Trophoblast cell (in vitro differentiated cells and primary cell): Measurements from ENCODE around the gene CIC.

ENCODE experiments used
- DNase-seq, 2 donors: peaks; one replicate each; pipeline ENCODE4 v3.0.0-alpha.2; 2016
- H2AFZ ChIP-seq: 2 replicates; pipeline ENCODE4 v1.6.1; 2013; ENCODE audit warnings: low read length, moderate library complexity, mild to moderate bottlenecking; ENCODE audit not compliant: insufficient read depth, poor library complexity
- H2AK5ac ChIP-seq: 2 replicates; pipeline ENCODE4 v1.6.1; 2013; ENCODE audit warnings: mild to moderate bottlenecking, low read length
- H2BK120ac ChIP-seq: 2 replicates; pipeline ENCODE4 v1.6.1; 2013; ENCODE audit warnings: low read length, mild to moderate bottlenecking, moderate library complexity; ENCODE audit not compliant: insufficient read depth, poor library complexity
- H2BK12ac ChIP-seq: 2 replicates; pipeline ENCODE4 v1.6.1; 2013; ENCODE audit warnings: mild to moderate bottlenecking, low read length, moderate library complexity
- H2BK5ac ChIP-seq: 2 replicates; pipeline ENCODE4 v1.6.1; 2013; ENCODE audit warnings: low read length, low read depth, moderate library complexity, mild to moderate bottlenecking; ENCODE audit not compliant: poor library complexity
- H3K14ac ChIP-seq: 2 replicates; pipeline ENCODE4 v1.6.1; 2013; ENCODE audit warnings: mild to moderate bottlenecking, low read length
- H3K18ac ChIP-seq: 2 replicates; pipeline ENCODE4 v1.6.1; 2013; ENCODE audit warnings: mild to moderate bottlenecking, low read length
- H3K23ac ChIP-seq: 2 replicates; pipeline ENCODE4 v1.6.1; 2013; ENCODE audit warnings: low read length
- H3K27ac ChIP-seq: 2 replicates; pipeline ENCODE4 v1.5.1; 2013; ENCODE audit warnings: low read depth, mild to moderate bottlenecking, inconsistent platforms, low read length, moderate library complexity
- H3K27me3 ChIP-seq: 2 replicates; pipeline ENCODE4 v1.6.1; 2013; ENCODE audit warnings: inconsistent platforms, mild to moderate bottlenecking, low read length, moderate library complexity; ENCODE audit not compliant: insufficient read depth
- H3K36me3 ChIP-seq, 2 experiments: 1 replicate in 1 of 2; 2 replicates in 1 of 2; pipeline ENCODE4 v1.6.1; 2013; ENCODE audit warnings: low read length in 2 of 2, mild to moderate bottlenecking in 2 of 2, moderate library complexity in 1 of 2; ENCODE audit not compliant: insufficient read depth in 2 of 2, control insufficient read depth in 1 of 2
- H3K4ac ChIP-seq: 2 replicates; pipeline ENCODE4 v1.6.1; 2013; ENCODE audit warnings: low read depth, mild to moderate bottlenecking, low read length, moderate library complexity
- H3K4me1 ChIP-seq, 2 experiments: 1 replicate in 1 of 2; 2 replicates in 1 of 2; pipeline ENCODE4 v1.6.1; 2013; ENCODE audit warnings: low read length in 2 of 2, mild to moderate bottlenecking in 2 of 2, moderate library complexity in 1 of 2; ENCODE audit not compliant: insufficient read depth in 2 of 2, control insufficient read depth in 1 of 2
- H3K4me2 ChIP-seq: 2 replicates; pipeline ENCODE4 v1.6.1; 2013; ENCODE audit warnings: inconsistent platforms, mild to moderate bottlenecking, low read length, moderate library complexity
- H3K4me3 ChIP-seq: 2 replicates; pipeline ENCODE4 v1.5.1; 2013; ENCODE audit warnings: mild to moderate bottlenecking, low read depth, low read length, inconsistent platforms
- H3K79me1 ChIP-seq: one replicate; pipeline ENCODE4 v1.6.1; 2013; ENCODE audit warnings: low read length
- H3K79me2 ChIP-seq: 2 replicates; pipeline ENCODE4 v1.6.1; 2013; ENCODE audit warnings: low read length, mild to moderate bottlenecking; ENCODE audit not compliant: control insufficient read depth, insufficient read depth, poor library complexity
- H3K9ac ChIP-seq: 2 replicates; pipeline ENCODE4 v1.6.1; 2013; ENCODE audit warnings: mild to moderate bottlenecking, low read length
- H3K9me3 ChIP-seq: 2 replicates; pipeline ENCODE4 v1.6.1; 2013; ENCODE audit warnings: low read depth, mild to moderate bottlenecking, control low read depth, inconsistent platforms, low read length; ENCODE audit not compliant: insufficient read depth
- H4K12ac ChIP-seq: 2 replicates; pipeline ENCODE4 v1.6.1; 2013; ENCODE audit warnings: low read depth, mild to moderate bottlenecking, low read length, moderate library complexity
- H4K8ac ChIP-seq: 2 replicates; pipeline ENCODE4 v1.6.1; 2013; ENCODE audit warnings: low read depth, mild to moderate bottlenecking, low read length, moderate library complexity
- H4K91ac ChIP-seq: one replicate; pipeline ENCODE4 v1.6.1; 2013; ENCODE audit warnings: low read depth, mild to moderate bottlenecking, low read length, moderate library complexity
- WGBS: extraction: QIAGEN DNeasy Blood & Tissue Kit; methylation state at CpG from one replicate; pipeline ENCODE4 v1.1.7; 2013; ENCODE audit warnings: missing lambda C conversion rate; ENCODE audit not compliant: insufficient read length, insufficient coverage; ENCODE audit errors: extremely low coverage; 5-methylcytosine and 5-hydroxymethylcytosine counted together

CIC gene

DNA sequence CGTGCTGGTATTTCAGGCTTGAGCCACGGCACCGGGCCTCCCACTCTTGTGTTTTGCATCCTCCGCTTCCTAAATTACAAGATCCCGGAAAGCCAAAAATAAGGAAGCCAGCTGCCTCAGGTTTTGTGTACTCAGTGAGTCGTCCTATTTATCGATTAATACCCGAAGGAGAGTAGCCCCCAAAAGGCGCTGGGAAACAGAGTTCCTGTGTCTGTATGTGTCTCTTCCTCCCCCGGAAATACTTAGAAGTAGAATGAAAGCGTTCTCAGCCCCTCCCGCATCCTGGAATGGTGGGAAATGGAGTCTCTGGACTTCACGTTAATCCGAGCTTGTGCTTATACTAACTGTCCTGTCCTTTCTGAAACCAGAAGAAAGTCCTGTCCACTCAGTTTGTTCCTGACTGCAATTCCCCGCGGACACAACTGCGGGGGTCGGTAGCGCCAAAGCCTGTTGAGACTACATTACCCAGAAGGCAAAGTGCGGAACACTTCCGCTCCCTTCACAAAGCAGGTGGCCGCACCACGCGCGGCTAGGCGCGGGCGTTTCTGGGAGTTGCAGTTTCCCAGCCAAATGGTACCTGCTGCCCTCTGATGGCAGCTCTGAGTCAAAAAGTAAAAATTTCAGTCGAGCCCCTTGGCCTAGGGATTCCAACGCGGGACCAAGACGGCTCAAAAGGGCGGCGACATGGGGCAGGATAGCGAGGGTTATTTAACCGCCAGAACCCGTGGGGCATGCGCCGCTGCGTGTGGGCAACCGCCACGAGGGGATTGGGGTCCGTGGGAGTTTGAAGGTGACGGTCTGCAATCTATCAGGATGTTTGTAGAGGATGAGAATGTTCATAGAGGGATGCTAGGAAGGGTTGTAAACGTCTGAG lies 24.5 kb upstream of the CIC start:
- peak overlapping the region; percentile 26 for H2BK12ac ChIP-seq
- H2AK5ac ChIP-seq = peak overlapping the region; percentile 50
- WGBS = no CpG with 5 or more reads among the region's 45 CpGs
- peak overlapping the region; percentile 35 for H3K14ac ChIP-seq
- H3K27me3 ChIP-seq = no peaks in the 10 kb centered on the region
- H2BK5ac ChIP-seq = peak overlapping the region; percentile 65
- H3K4me1 ChIP-seq = peaks cover 15 to 17% of the 10 kb centered on the region in 2 experiments
- H4K8ac ChIP-seq = peak overlapping the region; percentile 85
- H2BK120ac ChIP-seq = no peak overlapping the region
- H3K9me3 ChIP-seq = no peaks in the 10 kb centered on the region
- H3K36me3 ChIP-seq = peaks cover 22 to 29% of the 10 kb centered on the region in 2 experiments
- H3K4me2 ChIP-seq = peak overlapping the region; percentile 66
- peak overlapping the region; percentile 80 for H3K27ac ChIP-seq
- H4K91ac ChIP-seq = peak overlapping the region; percentile 60
- peak overlapping the region; percentile 10 for H3K9ac ChIP-seq
- peak overlapping the region; percentile 62 for H2AFZ ChIP-seq
- peak; percentile 96 to 97 for DNase-seq
- H3K4ac ChIP-seq = no peak overlapping the region
- peaks cover 17% of the 10 kb centered on the region for H3K79me1 ChIP-seq
- H3K79me2 ChIP-seq = peaks cover 6% of the 10 kb centered on the region
- H3K18ac ChIP-seq = peak overlapping the region; percentile 52
- H3K23ac ChIP-seq = no peak overlapping the region
- peak overlapping the region; percentile 90 for H4K12ac ChIP-seq
- no peak overlapping the region for H3K4me3 ChIP-seq

DNA sequence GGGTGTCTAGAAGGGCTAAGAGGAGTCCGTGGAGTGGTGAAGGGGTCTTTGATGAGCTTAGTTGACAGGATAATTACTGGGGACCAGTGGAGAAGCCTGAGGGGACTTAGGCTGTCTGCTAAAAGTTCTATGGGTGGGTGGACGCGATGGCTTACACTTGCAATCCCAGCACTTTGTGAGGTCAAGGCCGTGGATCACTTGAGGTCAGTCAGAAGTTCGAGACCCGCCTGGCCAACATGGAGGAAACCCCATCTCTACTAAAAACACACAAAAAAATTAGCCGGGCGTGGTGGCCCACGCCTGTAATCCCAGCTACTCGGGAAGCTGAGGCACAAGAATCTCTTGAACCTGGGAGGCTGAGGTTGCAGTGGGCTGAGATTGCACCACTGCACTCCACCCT lies 23.8 kb upstream of the CIC start:
- Histone ChIP-seq H3K79me1 (peaks cover 17% of the 10 kb centered on the region), H3K27ac (no peak overlapping the region), H3K9ac (no peak overlapping the region), H3K4me2 (peak overlapping the region; percentile 22), H2AK5ac (peak overlapping the region; percentile 50), H4K91ac (peak overlapping the region; percentile 18), H3K4ac (no peak overlapping the region), H3K18ac (no peak overlapping the region), H2AFZ (no peak overlapping the region), H3K36me3 (peaks cover 24 to 31% of the 10 kb centered on the region in 2 experiments), H2BK120ac (no peak overlapping the region), H3K9me3 (no peaks in the 10 kb centered on the region), H3K4me3 (no peak overlapping the region), H3K4me1 (peaks cover 14 to 15% of the 10 kb centered on the region in 2 experiments), H4K8ac (peak overlapping the region; percentile 84), H3K14ac (peak overlapping the region; percentile 34), H4K12ac (peak overlapping the region; percentile 65), H3K79me2 (peaks cover 6% of the 10 kb centered on the region), H2BK5ac (peak overlapping the region; percentile 23), H3K23ac (no peak overlapping the region), H2BK12ac (no peak overlapping the region), H3K27me3 (no peaks in the 10 kb centered on the region)
- no peak for DNase-seq
- WGBS = no CpG with 5 or more reads among the region's 10 CpGs

DNA sequence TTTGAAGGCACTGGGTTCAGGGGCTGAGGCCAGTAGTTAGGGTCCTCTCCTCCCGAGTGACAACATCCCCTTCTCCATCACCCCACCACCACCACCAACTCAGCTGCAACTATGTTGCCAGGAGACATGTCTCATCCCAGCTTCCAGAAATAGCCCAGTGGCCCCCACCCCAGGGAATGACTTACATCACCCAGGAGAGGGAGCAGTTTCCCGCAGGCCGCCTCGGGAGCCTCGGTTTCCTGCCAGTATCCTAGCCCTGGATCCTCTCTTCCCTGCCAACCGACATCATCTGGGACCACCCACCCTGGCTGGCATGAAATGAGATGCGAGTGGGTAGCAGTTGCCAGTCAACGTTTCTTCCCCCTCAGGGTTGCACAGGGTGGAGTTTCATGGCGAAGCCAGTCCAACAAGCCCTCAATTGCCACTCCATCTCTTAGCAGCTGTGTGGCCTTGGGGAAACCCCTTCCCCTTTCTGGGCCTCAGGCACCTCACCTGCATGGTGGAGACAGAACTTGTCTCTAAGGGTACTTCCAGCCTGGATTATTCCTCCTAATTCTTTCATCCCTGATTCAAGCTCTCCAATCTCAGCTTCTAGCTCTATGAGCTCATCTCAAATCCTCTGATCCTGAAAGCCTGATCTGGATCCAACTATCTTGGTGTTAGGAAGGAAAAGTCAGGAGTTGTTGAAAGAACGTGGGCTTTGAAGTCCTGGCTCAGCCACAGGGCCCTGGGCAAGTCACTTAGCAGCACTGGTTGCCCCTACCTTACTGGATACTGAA lies 22.7 kb upstream of the CIC start:
- no CpG with 5 or more reads among the region's 10 CpGs for WGBS
- Histone ChIP-seq H3K27ac (no peak overlapping the region), H2AK5ac (no peak overlapping the region), H3K36me3 (peaks cover 33 to 37% of the 10 kb centered on the region in 2 experiments), H2BK12ac (no peak overlapping the region), H3K14ac (no peak overlapping the region), H3K4me2 (no peak overlapping the region), H4K12ac (no peak overlapping the region), H4K8ac (no peak overlapping the region), H3K27me3 (no peaks in the 10 kb centered on the region), H4K91ac (no peak overlapping the region), H3K79me2 (peaks cover 6% of the 10 kb centered on the region), H3K4ac (no peak overlapping the region), H3K9ac (no peak overlapping the region), H3K79me1 (peaks cover 17% of the 10 kb centered on the region), H3K4me1 (peaks cover 14 to 17% of the 10 kb centered on the region in 2 experiments), H3K18ac (no peak overlapping the region), H2BK5ac (no peak overlapping the region), H2AFZ (no peak overlapping the region), H2BK120ac (no peak overlapping the region), H3K9me3 (no peaks in the 10 kb centered on the region), H3K4me3 (no peak overlapping the region), H3K23ac (no peak overlapping the region)
- peak; percentile 41 to 56 for DNase-seq

DNA sequence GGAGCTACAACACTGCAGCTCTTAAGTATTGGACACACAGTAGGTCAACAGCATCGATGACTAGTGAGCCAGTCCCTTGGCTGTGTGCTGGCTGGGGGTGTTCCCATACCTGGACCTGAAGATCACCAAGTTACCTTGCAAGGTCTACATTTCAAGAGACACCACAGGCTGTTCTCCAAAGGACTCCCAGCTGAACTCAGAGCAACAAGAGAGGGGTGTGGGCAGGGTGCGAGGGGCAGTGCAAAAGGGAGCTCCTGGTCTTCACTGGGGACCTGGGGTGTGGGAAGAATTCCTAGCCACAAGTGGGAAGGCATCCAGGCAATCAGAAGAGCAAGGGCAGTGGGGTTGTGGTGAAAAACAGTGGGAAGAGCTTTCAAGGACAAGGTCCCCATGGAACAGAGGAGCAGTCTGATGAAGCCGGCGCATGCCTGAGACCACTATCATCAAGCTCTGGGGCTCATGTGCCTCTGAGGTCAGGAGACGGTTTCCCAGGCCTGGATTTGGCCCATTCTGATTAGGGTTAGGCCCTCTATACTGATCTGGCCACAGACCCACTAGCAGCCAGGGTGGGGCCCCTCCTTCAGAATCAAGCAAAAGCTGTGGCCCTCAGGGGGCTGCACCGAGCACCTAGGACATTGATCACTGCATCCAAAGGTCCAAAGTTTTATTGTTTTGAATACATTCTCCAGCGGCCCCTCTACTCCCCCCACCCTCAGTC lies 22.0 kb upstream of the CIC start:
- Histone ChIP-seq H2AK5ac (no peak overlapping the region), H4K8ac (no peak overlapping the region), H3K4me2 (no peak overlapping the region), H3K4me1 (peaks cover 20 to 23% of the 10 kb centered on the region in 2 experiments), H3K36me3 (peaks cover 35 to 37% of the 10 kb centered on the region in 2 experiments), H3K4ac (no peak overlapping the region), H3K79me1 (peaks cover 14% of the 10 kb centered on the region), H2AFZ (no peak overlapping the region), H3K14ac (no peak overlapping the region), H3K23ac (no peak overlapping the region), H2BK120ac (no peak overlapping the region), H2BK5ac (no peak overlapping the region), H3K27me3 (no peaks in the 10 kb centered on the region), H3K9ac (no peak overlapping the region), H4K12ac (peak overlapping the region; percentile 40), H2BK12ac (no peak overlapping the region), H3K9me3 (no peaks in the 10 kb centered on the region), H3K79me2 (peaks cover 8% of the 10 kb centered on the region), H3K18ac (no peak overlapping the region), H3K4me3 (no peak overlapping the region), H3K27ac (no peak overlapping the region), H4K91ac (no peak overlapping the region)
- DNase-seq = no peak
- WGBS = no CpG with 5 or more reads among the region's 7 CpGs
